GM23338 (cell line): Measurements from ENCODE around the gene BANK1.

ENCODE experiments used
- CREB1 ChIP-seq: fragments of 250-450 bp; sonication (Bioruptor Pico); IDR thresholded peaks from 2 replicates; pipeline ENCODE4 v1.5.0; 2020; ENCODE audit warnings: low read depth, mild to moderate bottlenecking, moderate library complexity
- EZH2 ChIP-seq: fragments of 200-600 bp; sonication (generic); IDR thresholded peaks from one replicate; pipeline ENCODE4 v1.8.0; 2017; ENCODE audit warnings: antibody characterized with exemption, mild to moderate bottlenecking, low read depth; ENCODE audit not compliant: unreplicated experiment
- JUNB ChIP-seq: IDR thresholded peaks from one replicate; pipeline ENCODE4 v1.6.1; 2016; ENCODE audit warnings: antibody characterized with exemption; ENCODE audit not compliant: unreplicated experiment
- NANOG ChIP-seq: IDR thresholded peaks from 2 replicates; pipeline ENCODE4 v1.6.1; 2016; ENCODE audit warnings: antibody characterized with exemption, borderline replicate concordance
- POLR2AphosphoS5 ChIP-seq: IDR thresholded peaks from 2 replicates; pipeline ENCODE4 v1.6.1; 2016; ENCODE audit warnings: antibody characterized with exemption, low read depth
- STAT1 ChIP-seq: IDR thresholded peaks from one replicate; pipeline ENCODE4 v1.6.1; 2016; ENCODE audit warnings: antibody characterized with exemption; ENCODE audit not compliant: unreplicated experiment
- ZNF114 ChIP-seq: fragments of 250-450 bp; sonication (Bioruptor Pico); IDR thresholded peaks from 2 replicates; pipeline ENCODE4 v1.5.0; 2020; ENCODE audit warnings: mild to moderate bottlenecking, moderate library complexity
- TF ChIP-seq, protein P1 (sequence below), 2 experiments: fragments of 200-600 bp in 1 of 2; sonication (generic) in 1 of 2; conservative IDR thresholded peaks; 2 replicates each; pipeline versions ENCODE4 v1.5.1 to v1.6.1; 2016 to 2017; ENCODE audit warnings: antibody characterized with exemption in 2 of 2, low read depth in 2 of 2, mild to moderate bottlenecking in 2 of 2, moderate library complexity in 1 of 2
- TF ChIP-seq, protein P2 (sequence below): IDR thresholded peaks from one replicate; pipeline ENCODE4 v1.6.1; 2018; ENCODE audit warnings: antibody characterized with exemption; ENCODE audit not compliant: unreplicated experiment
- TF ChIP-seq, protein P3 (sequence below): IDR thresholded peaks from 2 replicates; pipeline ENCODE4 v1.6.1; 2016; ENCODE audit warnings: antibody characterized with exemption

- TF ChIP-seq, protein P1, sequence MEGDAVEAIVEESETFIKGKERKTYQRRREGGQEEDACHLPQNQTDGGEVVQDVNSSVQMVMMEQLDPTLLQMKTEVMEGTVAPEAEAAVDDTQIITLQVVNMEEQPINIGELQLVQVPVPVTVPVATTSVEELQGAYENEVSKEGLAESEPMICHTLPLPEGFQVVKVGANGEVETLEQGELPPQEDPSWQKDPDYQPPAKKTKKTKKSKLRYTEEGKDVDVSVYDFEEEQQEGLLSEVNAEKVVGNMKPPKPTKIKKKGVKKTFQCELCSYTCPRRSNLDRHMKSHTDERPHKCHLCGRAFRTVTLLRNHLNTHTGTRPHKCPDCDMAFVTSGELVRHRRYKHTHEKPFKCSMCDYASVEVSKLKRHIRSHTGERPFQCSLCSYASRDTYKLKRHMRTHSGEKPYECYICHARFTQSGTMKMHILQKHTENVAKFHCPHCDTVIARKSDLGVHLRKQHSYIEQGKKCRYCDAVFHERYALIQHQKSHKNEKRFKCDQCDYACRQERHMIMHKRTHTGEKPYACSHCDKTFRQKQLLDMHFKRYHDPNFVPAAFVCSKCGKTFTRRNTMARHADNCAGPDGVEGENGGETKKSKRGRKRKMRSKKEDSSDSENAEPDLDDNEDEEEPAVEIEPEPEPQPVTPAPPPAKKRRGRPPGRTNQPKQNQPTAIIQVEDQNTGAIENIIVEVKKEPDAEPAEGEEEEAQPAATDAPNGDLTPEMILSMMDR (conservative IDR thresholded peaks at IDR 0.05; ENCODE audit: low read depth in 2 of 2): no peak
- TF ChIP-seq POLR2AphosphoS5 (no peak), JUNB (no peak), EZH2 (no peak), CREB1 (no peak), STAT1 (no peak), NANOG (no peak), ZNF114 (no peak)
- TF ChIP-seq, protein P2, sequence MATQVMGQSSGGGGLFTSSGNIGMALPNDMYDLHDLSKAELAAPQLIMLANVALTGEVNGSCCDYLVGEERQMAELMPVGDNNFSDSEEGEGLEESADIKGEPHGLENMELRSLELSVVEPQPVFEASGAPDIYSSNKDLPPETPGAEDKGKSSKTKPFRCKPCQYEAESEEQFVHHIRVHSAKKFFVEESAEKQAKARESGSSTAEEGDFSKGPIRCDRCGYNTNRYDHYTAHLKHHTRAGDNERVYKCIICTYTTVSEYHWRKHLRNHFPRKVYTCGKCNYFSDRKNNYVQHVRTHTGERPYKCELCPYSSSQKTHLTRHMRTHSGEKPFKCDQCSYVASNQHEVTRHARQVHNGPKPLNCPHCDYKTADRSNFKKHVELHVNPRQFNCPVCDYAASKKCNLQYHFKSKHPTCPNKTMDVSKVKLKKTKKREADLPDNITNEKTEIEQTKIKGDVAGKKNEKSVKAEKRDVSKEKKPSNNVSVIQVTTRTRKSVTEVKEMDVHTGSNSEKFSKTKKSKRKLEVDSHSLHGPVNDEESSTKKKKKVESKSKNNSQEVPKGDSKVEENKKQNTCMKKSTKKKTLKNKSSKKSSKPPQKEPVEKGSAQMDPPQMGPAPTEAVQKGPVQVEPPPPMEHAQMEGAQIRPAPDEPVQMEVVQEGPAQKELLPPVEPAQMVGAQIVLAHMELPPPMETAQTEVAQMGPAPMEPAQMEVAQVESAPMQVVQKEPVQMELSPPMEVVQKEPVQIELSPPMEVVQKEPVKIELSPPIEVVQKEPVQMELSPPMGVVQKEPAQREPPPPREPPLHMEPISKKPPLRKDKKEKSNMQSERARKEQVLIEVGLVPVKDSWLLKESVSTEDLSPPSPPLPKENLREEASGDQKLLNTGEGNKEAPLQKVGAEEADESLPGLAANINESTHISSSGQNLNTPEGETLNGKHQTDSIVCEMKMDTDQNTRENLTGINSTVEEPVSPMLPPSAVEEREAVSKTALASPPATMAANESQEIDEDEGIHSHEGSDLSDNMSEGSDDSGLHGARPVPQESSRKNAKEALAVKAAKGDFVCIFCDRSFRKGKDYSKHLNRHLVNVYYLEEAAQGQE: no peak
- TF ChIP-seq, protein P3, sequence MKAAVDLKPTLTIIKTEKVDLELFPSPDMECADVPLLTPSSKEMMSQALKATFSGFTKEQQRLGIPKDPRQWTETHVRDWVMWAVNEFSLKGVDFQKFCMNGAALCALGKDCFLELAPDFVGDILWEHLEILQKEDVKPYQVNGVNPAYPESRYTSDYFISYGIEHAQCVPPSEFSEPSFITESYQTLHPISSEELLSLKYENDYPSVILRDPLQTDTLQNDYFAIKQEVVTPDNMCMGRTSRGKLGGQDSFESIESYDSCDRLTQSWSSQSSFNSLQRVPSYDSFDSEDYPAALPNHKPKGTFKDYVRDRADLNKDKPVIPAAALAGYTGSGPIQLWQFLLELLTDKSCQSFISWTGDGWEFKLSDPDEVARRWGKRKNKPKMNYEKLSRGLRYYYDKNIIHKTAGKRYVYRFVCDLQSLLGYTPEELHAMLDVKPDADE: no peak
Observed at GRCh38 chr4:102076622-102077021, 286.1 kb downstream of the BANK1 start.
